ACHN (cell line): ENCODE results near the gene BHLHE23.

Experiments used
- DNase-seq: peaks from one replicate; pipeline ENCODE4 v3.0.0-alpha.2; 2015
- in situ Hi-C: cut with HindIII; loops from 2 replicates; pipeline ENCODE4 v1.10.0; 2017; ENCODE audit warnings: low sequenced_read_pairs, low pct_ligation_motif_present, low pct_unique_long_range_greater_than_20kb

Gene BHLHE23

GRCh38 chr20:62982124-62983075, 24.4 kb downstream of the BHLHE23 start:
- DNase-seq: no peak
- in situ Hi-C loops: no loop called here

- DNase-seq: no peak
- in situ Hi-C loops: no loop called here
Measured at GRCh38 chr20:62980970-62981369, 25.8 kb downstream of the BHLHE23 start.

- in situ Hi-C loops: no loop called here
- DNase-seq: no peak
Measured at GRCh38 chr20:62980380-62980960, 26.3 kb downstream of the BHLHE23 start.

- DNase-seq: no peak
- in situ Hi-C loops: no loop called here
Measured at GRCh38 chr20:62979876-62980373, 26.8 kb downstream of the BHLHE23 start.

GRCh38 chr20:62979310-62979709, 27.5 kb downstream of the BHLHE23 start:
- in situ Hi-C loops: no loop called here
- no peak for DNase-seq

GRCh38 chr20:62978561-62978943, 28.2 kb downstream of the BHLHE23 start:
- in situ Hi-C loops: no loop called here
- DNase-seq: no peak

GRCh38 chr20:62977613-62978560, 28.9 kb downstream of the BHLHE23 start:
- in situ Hi-C loops: no loop called here

GRCh38 chr20:62976886-62977285, 29.9 kb downstream of the BHLHE23 start:
- in situ Hi-C loops: no loop called here

More at GRCh38 chr20:62977613-62978560, 28.9 kb downstream of the BHLHE23 start:
- no peak for DNase-seq

GRCh38 chr20:62975812-62976508, 30.8 kb downstream of the BHLHE23 start:
- no peak for DNase-seq
- in situ Hi-C loops: no loop called here

More at GRCh38 chr20:62976886-62977285, 29.9 kb downstream of the BHLHE23 start:
- DNase-seq: no peak

GRCh38 chr20:62975251-62975760, 31.5 kb downstream of the BHLHE23 start:
- in situ Hi-C loops: no loop called here
- no peak for DNase-seq

GRCh38 chr20:62972845-62973745, 33.7 kb downstream of the BHLHE23 start:
- no peak for DNase-seq
- in situ Hi-C loops: no loop called here

GRCh38 chr20:62971950-62972844, 34.6 kb downstream of the BHLHE23 start:
- in situ Hi-C loops: no loop called here

GRCh38 chr20:62971211-62971949, 35.4 kb downstream of the BHLHE23 start:
- no peak for DNase-seq
- in situ Hi-C loops: no loop called here

More at GRCh38 chr20:62971950-62972844, 34.6 kb downstream of the BHLHE23 start:
- peak; percentile 72 for DNase-seq

- DNase-seq: no peak
- in situ Hi-C loops: no loop called here
Measured at GRCh38 chr20:62970307-62971210, 36.2 kb downstream of the BHLHE23 start.
